Posterior vena cava (tissue), 2 donors: ENCODE data around the gene C13orf46. TPM values are rescaled to one million over a fixed set of nuclear protein-coding genes. Genes with fewer than 3 reads are reported as not detected.
A peak's percentile ranks its signal among the peaks of the same experiment; 100 is the strongest.
"Not testable (repeated sequence)": the region's sequence is repeated elsewhere in the genome, so short reads cannot be mapped to it uniquely, and the experiment has no call there.

ENCODE experiments used
- DNase-seq: peaks from one replicate; pipeline ENCODE4 v3.0.0-alpha.2; 2020; ENCODE audit warnings: low spot score
- intact Hi-C, 2 donors: fragments of 100-400 bp; cut with DNase I; formaldehyde crosslinking; loops; one replicate each; pipeline versions ENCODE4 v1.14.1 to v1.14.2; 2022 to 2023
- long read RNA-seq, 2 donors: library from polyadenylated mRNA; unstranded; transcript quantifications; one replicate each; pipeline ENCODE4 v2.0.0, GENCODE V29; 2020 to 2021
- total RNA-seq, 2 donors: library from RNA; stranded (reverse); fragmentation: NEBNext Ultra II Directional; extraction: Animal tissue kit (Norgen Biotek cat#: 25700); gene quantifications; one replicate each; pipeline ENCODE4 v1.2.1, GENCODE V29; 2021
- donor health status: DM: yes; HTN: yes; CAD: no.
- donor health status: DM: yes; HTN: yes; CAD: no.

Gene C13orf46
- total RNA-seq, result 1 to 10 TPM; 1.2 to 1.9 TPM
- long read RNA-seq, donor 1, result 0 reads
- long read RNA-seq, donor 2, result 0 reads

DNA sequence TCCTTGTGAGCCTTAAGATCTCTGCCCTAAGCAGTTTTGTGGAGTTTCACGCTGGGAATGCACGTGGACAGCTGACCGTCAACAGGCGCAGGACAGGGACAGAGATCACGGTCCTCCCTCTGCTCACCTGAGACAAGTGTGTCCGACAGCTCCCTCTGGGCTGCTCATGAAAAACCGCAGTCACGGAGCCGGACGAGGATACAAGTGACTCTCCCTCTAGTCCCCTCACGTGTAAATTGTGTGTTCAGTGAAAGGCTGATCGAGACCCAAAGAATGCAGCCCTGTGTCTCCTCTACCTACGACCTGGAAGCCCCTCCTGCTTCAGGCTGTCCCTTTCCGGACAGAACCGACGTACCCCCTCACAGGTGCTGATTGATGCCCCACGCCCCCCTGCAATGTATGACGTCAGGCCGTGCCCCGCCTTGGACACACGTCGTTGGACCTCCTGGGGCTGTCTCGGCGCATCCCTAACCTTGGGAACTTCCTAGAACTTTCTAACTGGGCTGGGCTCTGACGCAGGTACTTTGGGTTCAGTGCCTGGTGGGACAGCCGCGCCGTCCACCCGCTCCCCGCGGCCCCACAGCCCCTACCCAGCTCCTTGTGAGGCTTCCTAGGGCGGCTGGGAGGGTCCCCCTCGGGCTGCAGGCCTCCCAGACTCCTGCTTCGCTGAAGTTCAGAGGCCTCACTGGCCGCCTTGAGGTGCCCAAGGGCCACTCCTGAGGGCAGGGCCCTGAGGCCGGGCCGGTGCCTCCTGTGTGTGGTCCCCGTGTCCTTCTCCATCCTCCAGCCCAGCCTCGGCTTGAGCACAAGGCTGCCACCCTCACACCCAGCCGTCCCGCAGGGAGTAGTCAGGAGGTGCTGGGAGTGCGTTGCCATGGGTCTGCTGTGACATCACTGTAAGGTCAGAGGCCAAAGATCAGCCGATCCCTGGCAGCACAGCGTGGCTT, at the start of gene C13orf46:
Gene C13orf46 (minus strand): TSS at position 859 of the 947 bp plus-strand sequence. CDS start 79 bp downstream, at position 780.
- DNase-seq, result peak; percentile 67
- intact Hi-C loops, result no loop called here

DNA sequence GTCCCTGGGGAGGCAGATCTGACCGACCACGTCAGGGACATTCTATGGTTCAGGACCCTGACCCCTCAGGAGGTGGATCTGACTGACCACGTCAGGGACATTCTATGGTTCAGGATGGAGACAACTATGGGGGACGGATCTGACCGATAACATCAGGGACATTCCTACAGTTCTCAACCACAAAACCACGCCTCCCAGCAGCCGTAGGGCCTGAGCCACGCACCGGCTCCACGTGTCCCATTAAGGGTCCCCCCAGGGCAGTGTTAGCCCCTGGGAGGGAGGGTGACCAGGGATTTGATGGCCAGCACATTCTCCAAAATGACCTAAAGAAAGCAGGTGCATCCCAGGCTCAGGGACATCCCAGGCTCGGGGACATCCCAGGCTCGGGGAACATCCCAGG, 49.0 kb upstream of the C13orf46 start:
- intact Hi-C loops, result no loop called here
- no peak for DNase-seq

DNA sequence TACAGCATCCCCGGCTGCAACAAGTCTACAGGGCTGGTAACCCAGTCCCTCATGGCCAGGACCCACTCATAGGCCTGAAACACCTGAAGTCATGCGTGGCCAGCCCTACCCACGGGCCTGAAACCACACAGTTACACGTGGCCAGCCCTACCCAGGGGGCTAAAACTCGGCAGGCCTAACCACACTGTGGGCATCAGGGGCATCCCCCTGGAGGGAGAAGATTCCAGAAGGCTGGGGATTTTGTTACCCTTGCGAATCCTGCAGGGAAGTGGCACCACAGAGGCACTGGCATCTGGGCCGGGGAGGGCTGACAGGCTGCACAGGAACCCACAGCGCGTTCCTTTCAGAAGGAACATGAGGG, 48.4 kb upstream of the C13orf46 start:
- DNase-seq, result no peak
- intact Hi-C loops, result no loop called here

DNA sequence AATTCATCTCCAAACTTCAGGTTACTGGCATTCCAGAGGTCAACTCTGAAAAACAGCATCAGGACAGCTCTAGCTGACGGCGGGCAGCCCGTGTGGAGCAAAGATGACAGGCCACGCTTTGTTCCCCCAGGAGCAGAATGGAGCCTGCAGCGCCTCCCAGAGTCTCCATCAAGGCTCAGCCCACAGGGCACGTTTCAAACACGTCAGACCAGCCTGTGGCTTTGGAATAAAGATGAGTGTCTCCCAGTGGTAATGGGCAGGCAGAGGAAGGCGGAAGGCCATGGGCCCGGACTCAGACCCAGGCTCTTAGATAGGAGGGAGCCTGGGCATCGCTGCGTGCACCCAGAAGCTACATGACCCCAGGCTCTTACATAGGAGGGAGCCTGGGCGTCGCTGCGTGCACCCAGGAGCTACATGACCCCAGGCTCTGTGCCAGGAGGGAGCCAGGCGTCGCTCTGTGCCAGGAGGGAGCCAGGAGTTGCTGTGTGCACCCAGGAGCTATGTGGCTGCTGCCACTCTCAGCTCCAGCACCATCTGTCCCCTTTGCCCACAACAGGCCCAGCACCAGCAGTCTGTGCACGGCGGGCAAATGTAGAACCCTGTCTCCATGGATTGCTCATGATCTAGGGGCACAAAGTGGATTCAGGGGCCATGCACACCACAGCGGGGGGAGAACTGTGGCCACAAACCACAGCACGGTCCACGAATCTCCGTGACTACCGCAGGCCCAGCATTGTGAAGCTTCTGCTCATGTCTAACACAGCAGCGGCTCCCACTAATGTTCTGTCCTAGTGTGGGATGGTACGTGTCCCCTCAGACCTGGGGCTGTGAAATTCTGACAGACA, 47.8 kb upstream of the C13orf46 start:
- intact Hi-C loops, result no loop called here
- DNase-seq, result no peak

DNA sequence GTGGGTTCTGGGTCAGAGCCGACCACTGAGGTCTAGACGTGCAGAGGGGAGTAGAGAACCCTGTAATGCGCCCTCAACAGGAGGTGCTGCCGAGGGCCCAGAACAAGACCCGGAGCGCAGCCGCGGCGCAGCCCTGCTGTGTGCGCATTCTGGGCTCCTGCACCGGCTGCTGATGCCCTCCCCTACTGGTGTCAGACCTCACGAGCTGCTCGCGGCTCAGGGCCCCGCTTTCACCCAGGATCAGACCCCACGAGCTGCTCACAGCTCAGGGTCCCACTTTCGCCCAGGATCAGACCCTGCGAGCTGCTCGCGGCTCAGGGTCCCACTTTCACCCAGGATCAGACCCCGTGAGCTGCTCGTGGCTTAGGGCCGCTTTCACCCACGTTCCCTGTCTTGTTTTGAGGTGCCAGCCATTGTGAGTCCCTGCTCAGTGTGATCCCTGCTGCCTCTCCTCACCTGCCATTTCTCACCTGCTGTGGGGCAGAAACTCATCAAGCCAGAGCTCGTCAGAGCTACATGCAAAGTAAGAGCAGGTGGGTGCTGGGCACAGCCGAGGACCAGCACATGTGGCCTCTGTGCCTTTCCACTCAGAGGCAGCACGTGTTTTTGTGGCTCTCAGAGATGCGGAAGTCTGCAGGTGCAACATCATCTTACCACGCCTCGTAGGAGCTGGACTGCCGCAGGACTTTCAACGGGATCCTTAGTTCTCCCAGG, 47.0 kb upstream of the C13orf46 start:
- no peak for DNase-seq
- intact Hi-C loops, result no loop called here

DNA sequence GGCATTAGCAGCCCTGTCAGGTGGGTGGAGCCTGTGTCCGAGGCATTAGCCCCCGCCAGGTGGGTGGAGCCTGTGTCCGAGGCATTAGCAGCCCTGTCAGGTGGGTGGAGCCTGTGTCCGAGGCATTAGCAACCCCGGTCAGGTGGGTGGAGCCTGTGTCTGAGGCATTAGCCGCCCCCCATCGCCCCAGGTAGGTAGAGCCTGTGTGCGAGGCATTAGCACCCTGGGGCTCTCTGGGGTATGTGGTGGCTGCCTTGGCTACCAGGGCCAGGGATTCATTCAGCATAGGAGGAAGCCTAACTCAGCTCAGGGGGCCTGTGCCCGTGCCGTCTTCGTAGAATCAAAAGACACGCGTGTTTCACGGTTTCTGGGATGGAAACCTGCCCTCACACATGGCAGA, 46.3 kb upstream of the C13orf46 start:
- intact Hi-C loops, DNase-seq: not testable (repeated sequence)

DNA sequence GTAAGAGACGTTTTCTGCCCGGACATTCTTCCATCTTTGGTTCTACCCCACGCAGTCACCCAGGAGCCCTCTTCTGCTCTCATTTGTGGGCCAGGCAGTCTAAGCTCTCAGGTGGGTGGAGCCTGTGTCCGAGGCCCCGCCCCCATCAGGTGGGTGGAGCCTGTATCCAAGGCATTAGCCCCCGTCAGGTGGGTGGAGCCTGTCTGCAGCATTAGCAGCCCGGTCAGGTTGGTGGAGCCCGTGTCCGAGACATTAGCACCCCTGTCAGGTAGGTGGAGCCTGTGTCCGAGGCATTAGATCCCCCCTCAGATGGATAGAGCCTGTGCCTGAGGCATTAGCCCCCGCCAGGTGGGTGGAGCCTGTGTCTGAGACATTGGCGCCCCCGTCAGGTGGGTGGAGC, 45.5 kb upstream of the C13orf46 start:
- no peak for DNase-seq
- intact Hi-C loops, result no loop called here

DNA sequence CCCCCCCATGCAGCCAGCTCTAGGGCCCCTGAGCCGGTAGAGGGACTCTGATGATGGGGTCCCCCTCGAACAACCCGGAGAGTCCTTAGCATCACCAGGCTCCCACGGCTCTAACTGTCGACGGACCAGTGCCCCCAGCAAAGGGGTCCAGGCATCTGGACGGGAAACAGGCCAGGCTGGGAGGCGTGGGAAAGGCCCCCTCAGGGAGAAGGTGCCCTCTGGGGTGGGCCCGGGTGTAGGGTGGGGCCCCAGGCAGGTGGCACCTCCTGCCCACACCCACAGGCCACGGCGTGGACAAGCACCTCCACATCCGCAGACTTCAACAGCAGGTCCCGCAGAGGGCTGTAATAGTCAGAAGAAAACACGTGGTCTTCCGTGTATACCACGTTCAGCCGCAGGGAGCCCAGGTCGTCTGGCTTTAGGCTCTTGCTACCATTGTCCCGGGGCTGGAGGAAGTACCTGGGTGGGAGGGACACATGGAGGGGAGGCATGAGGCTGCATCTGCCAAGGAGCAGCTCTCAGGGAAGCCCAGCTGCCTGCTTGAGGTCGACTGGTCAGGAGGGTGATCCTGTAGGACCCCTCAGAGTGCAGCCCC, 44.7 kb upstream of the C13orf46 start:
- no peak for DNase-seq
- intact Hi-C loops, result no loop called here

DNA sequence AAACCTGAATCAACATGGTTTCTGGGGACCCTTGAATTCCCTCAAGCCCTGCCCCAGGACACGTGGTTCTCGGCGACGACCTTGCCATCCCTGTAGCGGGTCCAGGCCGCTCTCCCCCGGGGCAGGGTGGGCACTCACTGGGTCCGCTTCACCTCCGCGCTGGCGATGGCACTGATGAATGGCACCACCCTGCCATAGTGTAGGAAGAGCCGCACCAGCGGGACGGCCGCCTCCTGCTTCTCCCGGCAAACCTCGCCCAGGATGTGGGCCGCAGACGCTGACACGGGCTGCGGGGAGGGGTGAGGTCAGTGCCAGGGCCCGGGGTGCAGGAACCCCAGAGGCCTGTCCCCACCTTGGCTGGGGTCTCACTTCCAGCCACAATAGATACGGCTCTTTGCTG, 44.1 kb upstream of the C13orf46 start:
- intact Hi-C loops, result no loop called here
- DNase-seq, result no peak

DNA sequence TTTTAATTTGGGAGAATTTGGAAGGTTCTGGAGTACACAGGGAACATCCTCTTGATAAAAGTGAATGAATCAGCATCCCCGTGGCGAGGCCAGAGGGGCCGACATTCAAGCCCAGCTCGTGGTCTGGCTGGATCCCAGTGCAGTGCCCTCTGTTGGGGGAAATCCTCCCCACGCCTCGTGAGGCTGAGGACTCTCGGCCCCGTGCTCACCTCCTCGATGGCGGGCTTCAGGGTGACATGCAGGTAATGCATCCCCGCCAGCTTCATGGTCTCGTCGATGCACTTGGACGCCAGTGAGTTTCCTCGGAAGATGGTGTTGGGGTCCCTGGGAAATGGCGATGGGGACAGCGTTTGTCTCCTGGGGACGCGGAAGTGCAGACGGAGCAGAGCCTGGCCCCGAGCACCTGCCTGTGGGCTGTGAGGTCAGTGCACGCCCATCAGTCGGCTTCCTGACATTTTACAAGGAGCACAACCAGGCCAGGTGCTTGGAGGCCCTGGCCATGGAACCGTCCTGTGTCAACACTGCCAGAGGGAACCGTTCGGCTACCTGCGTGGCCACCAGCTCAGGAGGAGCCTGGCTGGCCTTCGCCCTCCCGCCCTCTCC, 43.3 kb upstream of the C13orf46 start:
- no peak for DNase-seq
- intact Hi-C loops, result no loop called here

DNA sequence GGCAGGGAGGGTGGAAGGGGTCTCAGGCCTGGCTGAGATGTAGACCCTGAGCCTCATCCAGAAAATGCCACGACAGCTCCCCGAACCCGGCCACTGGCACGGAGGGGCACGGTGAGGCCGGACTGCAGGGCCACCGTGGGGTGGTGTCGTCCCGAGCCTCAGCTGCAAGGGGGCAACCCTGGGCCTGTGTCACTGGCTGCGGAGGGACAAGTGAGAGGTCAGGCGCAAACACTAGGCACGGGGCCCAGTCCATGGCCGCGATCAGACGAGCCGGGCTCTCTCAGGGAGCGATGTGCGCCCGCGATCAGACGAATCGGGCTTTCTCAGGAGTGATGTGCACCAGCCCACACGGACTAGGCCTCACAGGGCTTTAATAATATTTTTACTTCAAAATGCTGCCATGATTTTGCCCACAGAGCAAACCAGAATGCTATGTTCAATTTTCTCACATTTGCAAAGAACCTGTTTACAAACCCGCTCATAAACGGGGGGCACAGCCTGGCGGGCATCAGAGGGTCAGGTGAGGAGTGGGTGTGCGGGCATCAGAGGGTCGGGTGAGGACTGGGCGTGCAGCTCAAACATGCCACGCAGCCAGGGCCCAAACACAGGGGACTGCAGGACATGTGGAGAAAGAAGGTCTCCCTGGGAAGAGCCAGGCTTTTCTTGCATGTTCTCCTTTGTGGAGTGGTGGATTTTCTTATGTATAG, 42.6 kb upstream of the C13orf46 start:
- intact Hi-C loops, result no loop called here

DNA sequence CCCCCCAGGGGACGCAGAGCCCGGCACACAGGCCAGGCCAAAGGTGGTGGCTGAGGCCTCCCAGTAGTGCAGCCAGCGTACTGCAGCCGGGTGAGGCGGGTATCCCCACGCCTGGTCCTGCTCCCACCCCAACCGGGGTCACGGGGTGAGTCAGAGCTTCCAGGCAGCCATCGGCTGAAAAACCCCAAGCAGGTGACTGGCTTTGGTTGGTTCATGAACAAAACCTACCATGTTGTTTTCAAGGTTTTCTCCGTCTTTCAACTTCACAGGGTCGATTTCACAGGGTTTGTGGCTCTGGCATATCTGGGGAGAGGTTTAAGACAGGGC, 42.1 kb upstream of the C13orf46 start:
- no peak for DNase-seq
- intact Hi-C loops, result no loop called here

More for the DNA sequence above, 42.6 kb upstream of the C13orf46 start:
- no peak for DNase-seq

DNA sequence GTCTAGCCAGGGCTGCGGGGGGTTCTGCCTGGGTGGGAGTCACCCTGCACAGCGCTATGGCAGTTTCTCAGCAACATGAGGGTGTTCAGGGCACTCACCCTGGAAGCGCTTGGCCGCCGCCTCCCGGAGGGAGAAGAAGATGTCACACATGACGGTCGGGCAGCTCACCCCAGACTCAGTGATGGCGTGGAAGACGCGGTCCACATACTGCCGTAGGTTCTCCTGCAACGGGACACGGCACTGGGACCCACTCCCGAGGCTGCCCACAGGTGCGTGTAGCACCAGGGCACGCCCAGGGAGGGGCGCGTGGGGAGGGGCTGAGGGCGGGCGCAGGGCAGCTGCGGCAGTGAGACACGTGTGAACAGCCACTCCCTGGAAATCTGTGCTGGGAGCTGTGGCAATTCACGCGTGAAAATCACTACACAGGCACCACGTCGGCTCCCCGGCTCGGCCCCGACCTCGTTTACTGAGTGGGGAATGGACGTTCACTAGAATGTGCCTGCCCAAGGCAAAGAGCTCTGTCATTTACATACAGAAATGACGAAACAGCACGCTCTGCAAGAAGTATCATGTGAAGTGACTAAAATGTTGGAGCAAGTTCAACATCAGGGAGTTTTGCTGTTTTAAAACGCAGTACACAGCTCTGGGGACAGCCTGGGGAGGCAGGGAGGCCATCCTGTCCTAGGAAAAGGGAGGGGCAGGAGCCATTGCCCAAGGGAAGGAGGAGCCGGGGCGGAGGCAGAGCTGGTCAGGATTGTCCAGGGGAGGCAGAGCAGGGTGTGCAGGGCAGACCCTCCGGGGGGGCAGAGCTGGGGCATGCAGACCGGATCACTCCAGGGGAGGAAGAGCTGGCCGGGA, 41.5 kb upstream of the C13orf46 start:
- intact Hi-C loops, result no loop called here
- no peak for DNase-seq

DNA sequence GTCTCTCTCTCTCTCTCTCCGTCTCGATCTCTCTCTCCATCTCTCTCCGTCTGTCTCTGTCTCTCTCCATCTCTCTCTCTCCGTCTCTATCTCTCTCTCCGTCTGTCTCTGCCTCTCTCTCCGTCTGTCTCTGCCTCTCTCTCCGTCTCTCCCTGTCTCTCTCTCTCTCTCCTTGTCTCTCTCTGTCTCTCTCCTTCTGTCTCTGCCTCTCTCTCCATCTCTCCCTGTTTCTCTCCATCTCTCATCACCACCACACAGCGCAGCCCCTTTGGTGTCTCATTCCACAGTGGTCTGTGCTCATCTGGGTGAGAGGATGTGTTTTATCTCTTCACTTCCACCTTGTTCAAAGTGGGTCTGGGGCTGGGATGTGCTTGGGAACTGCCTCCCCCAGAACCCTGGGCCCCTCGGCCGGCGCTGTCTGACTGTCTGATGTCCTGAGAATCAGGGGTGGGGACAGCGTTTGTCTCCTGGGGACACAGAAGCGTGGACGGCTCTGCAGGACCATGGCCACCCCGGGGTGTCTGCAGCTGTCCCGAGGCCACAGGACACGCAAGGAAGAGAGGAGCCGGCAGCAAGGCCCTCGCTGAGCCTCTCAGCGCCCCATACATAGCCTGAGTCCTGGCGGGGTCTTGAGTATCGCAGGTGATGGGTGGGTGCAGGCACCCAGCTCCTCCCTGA, 40.2 kb upstream of the C13orf46 start:
- DNase-seq, result no peak
- intact Hi-C loops, result no loop called here

DNA sequence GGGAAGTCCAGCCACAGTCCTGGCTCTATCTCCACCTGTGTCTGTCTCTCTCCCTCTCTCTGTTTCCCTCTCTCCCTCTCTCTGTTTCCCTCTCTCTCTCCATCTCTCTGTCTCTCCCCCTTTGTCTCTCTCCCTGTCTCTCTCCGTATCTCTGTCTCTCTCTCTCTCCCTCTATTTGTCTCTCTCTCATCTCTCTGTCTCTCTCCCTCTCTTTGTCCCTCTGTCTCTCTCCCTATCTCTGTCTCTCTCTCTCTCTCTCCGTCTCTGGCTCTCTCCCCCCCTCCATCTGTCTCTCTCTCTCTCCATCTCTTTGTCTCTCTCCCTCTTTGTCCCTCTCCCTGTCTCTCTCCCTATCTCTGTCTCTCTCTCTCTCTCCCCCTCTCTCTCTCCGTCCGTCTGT, 39.5 kb upstream of the C13orf46 start:
- no peak for DNase-seq
- intact Hi-C loops, result no loop called here

DNA sequence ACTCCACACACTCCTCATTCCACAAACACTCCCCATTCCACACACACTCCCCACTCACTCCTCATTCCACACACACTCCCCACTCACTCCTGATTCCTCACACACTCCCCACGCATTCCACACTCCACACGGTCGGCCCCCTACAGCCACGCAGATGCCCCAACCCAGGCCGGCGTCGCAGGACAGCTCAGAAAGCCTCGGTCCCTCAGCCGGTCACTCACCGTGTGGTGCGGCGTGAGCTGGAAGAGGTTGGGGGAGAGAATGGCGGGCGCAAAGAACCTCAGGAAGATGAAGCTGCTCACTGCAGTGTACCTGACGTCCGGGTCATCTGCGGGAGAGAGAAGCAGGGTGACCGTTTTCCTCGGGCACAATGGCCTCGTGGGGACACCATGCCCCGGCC, 39.0 kb upstream of the C13orf46 start:
- intact Hi-C loops, result no loop called here
- no peak for DNase-seq

DNA sequence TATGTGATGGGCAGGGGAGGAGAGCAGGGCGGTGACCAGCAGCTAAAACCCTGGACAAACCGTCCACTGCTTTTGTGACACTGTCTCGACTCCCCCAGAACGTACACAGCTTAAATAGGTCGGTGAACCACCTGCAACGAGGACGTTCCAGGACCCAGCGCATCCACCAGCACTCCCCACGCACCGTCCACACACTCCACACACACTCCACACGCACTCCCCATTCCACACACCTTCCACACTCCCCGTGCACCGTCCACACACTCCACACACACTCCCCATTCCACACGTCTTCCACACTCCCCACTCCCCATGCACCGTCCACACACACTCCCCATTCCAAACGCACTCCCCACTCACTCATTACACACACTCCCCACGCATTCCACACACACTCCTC, 38.3 kb upstream of the C13orf46 start:
- DNase-seq, result no peak
- intact Hi-C loops, result no loop called here
